ENCODE results near the gene RAB23.
"Not testable (repeated sequence)": the region's sequence is repeated elsewhere in the genome, so short reads cannot be mapped to it uniquely, and the experiment has no call there.

Gene RAB23

DNA sequence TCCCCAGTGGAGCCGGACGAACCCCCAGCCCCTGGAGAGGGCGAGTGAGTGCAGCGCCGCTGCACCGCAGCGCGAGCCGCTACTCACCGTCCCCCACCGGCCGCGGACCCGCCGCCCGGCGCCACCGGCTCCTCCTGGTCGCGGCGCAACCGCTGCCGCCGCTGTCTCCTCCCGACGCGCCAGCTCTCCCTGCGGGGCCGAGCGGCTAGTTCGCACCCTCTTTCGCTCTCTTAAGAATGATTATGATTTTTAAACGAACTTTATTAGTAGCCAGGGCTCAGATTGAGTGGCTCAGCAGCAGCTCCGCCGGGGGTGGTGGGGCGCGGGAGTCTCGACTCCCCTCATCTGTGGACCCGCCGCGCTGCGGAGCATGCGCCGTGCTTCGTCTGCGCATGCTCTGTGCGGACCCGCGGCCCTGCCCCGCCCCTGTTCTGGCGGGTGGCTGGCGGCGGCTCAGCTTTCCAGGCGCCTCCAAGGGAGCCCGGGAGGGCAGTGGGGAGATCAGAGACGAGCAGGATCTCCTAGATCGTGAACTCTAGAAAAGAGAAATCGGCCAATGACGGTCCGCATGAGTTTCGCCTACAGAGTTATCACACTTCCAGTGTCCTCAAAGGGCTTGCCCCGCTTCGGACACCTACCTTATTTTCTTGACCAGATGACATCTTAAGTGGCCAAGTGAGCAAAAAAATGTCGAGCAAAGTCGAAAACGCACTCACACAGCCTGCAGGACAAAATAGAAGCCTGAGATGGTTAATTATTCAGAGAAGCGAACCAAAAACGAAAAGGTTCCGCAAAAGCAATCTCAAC, at the start of gene RAB23:
Gene RAB23 (minus strand): TSS at position 372 of the 807 bp plus-strand sequence. CDS start 11,927 bp downstream, outside the sequence.
- DNase-seq: peak; percentile 88

DNA sequence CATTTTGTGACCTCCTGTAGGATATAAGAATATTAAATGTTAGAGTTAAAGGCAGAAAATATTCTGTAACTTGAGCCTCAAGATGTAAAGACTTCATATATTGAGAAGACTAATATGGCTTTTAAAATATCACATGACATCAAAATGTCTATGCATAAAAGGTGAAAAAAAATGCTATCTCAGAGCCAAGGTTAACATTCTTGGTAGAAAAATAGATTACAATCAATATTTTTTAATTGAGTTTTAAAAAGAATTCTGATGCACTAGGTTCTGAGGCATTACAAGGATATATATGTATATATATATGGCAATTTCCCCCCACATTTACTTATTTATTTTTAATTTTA, 46.2 kb upstream of the RAB23 start:
- no peak for DNase-seq

DNA sequence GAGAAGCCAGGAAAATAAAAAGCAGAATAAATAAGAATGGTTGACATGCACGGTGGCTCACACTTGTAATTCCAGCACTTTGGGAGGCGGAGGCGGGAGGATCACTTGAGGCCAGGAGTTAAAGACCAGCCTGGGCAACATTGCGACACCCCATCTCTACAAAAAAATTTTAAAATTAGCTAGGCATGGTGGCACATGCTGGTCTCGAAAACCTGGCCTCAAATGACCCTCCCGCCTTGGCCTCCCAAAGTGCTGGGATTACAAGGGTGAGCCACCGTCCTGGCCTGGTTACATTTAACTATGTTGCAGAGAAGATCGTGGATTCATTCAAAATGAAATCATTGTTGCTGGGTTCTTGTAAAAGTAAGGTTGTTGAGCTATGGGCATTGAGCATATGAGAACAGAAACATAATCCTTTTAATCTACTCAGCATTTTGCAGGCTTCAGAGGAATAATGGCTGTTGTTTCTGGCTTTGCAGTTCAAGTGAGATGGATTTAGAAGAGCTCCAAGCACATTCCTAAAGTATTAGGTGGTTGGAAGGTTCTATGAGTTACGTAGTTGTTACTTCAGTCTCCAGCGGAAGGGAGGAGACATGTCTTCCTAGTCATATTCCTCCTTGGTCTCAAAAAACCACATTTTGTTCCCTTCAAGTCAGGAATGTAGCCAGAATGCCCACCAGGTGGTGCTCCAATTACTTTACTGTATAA, 45.6 kb upstream of the RAB23 start:
- DNase-seq: peak; percentile 99

DNA sequence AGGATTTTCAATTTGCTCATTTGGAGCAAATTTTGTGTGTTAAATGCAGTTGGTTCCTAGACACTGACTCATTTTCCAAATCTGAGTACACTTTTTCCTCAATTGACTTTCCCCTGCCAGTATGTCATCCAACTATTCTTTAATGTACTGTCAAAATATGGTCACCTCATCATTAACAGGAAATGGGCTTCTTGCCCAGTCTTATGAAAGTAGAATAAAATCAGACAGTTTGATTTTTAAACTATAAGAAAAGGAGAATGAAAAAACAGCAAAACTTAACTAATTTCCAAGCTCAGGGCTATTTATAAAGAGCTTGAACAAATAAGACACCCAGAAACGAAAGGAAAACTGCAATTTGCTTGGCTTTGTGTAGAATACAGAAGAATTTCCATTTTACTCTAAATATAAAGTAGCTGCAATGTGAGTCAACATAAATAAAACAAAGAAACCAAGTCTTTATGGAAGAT, 43.7 kb upstream of the RAB23 start:
- peak; percentile 88 for DNase-seq

DNA sequence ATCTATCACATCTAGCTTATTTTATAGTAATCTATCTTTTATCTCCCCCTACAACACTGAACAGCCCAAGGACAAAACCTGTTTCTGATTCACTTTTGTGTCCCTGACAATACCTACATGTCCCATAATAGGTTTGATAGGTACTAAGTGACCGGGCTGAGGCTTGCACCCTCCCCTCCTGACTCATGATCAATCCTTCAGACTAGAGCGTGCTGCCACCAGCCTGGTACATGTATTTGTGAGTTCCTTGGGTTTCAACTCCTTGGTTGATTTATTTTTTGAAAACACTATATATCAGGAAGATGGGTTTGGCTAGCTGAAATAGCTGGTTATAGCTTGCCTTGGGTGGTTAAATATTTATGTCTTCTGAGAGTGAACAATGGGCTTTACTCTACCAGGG, 41.6 kb upstream of the RAB23 start:
- no peak for DNase-seq

DNA sequence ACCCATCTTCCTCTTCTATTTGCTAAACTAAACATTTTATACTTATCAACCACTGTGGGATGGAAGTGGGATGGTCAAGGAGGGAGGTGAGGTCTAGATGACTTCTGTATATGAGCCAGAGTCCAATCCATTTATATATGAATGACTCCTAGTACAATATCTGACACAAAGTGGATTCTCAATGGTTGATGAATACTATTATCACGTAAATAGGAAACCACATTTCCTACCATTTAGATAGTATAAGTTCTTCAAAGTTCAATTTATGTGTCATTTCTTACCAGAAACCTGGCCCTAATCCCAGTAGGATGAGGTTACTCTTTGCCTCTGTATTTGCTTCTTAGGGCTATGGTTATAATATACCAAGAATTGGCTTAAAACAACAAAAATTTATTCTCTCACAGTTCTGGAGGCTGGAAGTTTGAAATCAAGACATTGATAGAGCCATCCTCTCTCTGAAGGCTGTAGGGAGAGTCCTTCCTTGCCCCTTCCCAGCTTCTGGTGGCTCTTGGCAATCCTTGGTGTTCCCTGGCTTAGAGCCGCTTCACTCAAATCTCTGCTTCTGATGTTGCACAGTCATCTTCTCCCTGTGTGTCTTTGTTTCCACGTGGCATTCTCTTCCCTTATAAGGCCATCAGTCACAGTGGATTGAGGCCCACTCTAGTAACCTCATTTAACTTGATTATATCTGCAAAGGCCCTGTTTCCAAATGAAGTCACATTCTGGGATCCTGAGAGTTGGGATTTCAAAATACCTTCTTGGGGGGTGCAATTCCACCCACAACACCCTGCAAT, 41.0 kb upstream of the RAB23 start:
- DNase-seq: peak; percentile 98

DNA sequence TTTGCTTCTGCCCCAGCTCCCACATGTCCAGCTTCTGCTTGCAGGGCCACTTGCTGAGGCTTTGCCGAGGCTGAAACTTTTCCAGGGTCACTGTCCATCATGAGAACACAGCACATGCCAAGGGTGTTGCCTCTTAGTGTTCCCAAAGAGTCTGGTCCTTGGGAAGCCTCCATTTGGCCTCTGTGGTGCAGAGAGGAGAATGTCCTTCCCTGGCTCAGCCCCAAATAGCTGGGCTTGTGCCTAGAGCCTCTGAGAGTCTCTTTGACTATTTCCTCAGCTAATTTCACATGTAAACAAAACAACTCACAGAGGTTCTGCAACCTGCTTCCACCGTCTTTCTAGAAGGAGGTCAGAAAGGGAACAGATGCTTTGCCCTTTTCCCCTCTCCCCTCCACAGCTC, 40.4 kb upstream of the RAB23 start:
- no peak for DNase-seq

DNA sequence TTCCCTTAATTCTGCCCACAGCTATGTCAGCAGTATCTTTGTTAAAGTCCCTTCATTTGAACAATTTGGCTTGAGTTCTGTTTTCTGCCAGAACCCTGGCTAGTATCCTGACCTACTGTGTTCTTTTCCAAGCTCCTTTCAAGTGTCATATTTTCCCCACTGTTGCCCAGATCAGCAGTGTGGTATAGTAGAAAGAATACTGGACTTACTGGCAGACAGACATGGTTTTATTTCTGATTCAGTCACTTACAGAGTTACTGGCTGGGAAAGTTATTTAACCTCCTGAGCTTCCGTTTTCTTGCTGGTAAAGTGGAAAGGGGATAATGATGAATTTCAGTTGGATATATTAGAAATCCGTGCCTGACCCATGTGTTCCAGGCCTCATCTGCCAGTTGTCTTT, 39.8 kb upstream of the RAB23 start:
- DNase-seq: no peak

DNA sequence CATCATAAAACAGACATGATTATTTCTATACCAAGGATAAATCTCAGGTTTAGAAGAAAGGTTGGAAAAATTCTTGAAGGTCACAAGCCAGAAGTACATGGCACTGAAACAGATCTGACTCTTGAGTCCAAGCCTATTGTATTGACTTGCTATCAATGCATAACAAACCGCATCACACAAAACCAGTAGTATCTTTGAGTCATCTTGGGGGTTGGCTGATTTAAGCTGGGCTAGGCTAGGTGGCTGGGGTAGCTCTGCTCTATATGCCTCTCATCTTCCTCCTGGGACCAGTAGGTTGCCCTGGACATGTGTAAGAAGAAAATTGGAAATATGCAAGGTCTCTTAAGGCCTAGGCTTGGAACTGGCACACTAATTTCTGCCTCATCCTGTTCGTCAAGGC, 37.0 kb upstream of the RAB23 start:
- DNase-seq: no peak

DNA sequence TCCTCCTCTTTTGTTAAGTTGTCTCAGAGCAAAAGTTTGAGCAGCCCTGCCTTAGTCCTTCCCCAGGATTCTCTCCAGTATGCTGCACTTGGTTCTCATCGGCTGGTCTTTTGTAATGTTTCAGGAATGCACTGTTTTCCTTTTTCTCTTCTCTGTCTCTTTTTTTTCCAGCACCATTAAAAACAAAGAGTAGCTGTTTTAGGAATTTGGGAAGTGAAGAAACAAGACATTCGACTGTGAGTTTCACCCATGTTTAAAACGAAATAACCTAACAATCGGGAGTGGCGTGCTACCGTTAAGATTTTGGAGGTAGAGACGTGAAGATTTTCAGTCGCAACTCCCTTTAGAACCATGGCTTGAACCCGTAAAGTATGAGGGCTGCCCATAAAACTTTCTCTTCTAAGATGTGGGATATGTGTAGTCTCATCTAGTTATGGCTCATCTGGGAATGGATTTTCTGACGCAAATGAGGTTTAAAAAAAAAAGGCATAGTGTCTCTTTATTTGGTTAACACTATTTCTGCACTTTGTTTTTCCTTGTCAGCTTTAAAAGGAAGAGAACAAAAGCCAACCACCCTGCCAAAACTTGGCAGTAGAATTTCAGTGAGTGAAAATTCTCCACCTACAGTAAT, 35.9 kb upstream of the RAB23 start:
- peak; percentile 85 for DNase-seq

DNA sequence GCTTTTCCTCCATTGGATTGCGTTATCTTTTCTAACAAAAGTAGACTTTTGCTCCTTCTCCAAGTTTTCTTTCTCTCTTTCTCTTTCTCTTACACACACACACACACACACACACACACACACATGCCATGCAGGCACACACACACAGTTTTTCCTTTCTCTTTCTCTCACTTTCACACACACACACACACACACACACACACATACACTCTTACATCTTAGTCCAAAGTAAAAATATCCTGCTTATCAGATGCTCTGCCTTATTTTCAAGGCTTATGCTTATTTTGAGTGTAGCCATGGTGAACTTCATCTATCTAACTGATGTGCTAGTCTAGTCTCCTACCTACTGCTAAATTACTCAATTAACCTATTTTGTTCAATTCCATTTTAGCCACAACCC, 34.4 kb upstream of the RAB23 start:
- no peak for DNase-seq

DNA sequence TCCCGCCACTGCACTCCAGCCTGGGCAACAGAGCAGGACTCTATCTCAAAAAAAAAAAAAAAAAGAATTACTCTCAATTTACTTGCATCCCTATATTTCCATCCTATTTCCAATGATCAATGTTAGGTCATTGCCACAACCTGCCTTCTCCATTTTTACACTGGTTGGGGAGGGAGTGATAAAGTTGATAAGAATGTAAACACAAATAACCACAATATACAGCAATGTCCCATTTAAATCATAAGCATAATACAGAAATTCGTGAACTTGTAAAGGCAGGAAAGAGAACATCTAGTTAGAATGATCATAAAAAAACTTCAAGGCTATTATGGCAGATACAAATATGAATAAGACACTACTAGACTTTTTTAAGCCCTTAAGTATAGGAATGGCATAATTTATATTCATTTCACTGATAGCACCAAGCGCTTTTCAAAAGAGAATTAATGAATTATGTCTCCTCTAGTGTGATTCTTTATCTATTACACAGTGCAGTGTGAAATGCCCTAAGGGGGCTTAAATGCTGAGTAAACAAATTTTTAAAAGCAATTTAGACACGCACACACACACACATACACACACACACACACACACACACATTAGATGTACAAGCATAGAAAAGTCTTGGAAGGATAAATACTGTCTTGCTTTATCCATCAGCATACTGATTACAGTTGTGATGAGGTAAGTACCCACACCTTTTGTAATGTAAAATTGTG, 33.5 kb upstream of the RAB23 start:
- DNase-seq: no peak

DNA sequence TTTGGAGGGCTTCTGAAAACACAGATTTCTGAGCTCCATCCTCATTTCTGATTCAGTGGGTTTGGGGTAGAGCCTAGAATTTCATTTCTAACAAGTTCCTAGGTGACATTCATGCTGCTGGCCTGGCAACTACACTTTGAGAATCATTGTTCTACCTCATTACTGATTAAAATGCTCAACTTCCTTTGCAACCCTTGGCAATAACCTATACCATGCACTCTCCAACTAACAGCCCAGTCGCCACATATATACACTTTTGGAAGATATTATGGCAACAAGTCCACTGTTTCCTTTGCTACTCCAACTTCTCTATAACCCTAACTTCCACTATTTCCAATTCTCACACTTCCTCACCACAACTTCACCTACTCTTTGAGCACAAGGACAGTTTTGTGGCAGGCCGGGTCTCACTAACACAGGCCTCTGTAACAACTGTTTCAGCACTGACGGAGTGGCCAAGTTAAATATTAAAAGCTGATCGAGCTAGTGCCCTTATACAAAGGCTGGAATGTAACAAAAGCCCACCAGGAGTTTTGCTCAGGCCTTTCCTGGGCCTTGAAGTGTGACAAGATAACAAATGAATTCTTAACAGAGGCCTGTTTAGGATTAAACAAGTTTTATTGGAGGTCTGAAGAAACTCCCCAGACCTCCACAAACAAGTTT, 32.1 kb upstream of the RAB23 start:
- DNase-seq: no peak

DNA sequence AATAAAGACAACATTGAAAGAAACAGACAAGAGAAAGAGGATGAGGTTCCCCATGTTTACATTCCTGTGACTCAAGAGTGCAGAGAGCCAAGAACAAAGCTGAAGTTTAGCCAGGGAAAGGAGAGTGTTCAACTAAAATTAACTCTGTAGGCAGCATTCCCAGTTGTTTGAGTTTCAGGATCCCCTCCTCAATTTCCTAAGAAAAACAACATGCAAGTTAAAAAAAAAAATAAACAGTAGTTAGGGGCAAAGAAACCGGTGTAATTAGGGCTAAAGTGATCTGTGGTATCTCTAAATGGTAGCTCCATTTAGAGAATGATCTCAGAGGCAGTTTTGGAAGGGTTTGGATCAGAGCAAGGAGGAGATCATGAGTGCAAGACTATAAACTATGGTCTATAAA, 30.9 kb upstream of the RAB23 start:
- DNase-seq: peak; percentile 64

DNA sequence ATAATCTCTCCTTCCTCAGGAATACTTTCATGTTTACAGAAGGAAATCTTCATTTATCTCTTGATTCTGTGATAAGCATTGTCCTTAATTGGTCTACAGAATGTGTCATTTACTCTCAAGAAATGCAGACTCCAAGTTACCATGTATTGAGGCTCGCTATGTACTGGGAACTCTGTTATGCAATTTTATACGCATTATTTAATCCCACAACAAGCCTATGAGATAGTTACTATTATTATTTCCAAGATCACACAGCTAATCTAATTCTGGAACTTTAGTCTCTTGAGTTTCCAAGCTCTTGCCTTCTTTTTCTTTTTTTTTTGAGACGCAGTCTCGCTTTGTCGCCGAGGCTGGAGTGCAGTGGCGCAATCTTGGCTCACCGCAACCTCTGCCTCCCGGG, 30.0 kb upstream of the RAB23 start:
- no peak for DNase-seq

DNA sequence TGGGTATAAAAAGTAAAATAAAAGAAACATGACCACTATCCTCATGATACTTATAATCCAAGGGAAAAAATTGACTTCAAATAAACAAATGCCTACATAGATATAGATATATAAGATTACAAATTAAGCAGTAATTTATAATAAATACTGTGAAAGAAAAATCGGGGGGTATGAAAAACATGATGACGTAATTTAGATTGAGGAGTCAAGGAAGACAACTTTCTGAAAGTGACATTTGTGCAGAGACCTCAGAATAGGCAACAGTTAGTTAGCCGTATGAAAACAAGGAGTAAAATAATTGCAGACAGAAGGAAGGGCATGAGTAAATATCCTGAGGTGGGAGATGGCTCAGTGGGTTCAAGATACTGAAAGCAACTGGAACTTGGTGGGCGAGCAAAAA, 28.2 kb upstream of the RAB23 start:
- no peak for DNase-seq

DNA sequence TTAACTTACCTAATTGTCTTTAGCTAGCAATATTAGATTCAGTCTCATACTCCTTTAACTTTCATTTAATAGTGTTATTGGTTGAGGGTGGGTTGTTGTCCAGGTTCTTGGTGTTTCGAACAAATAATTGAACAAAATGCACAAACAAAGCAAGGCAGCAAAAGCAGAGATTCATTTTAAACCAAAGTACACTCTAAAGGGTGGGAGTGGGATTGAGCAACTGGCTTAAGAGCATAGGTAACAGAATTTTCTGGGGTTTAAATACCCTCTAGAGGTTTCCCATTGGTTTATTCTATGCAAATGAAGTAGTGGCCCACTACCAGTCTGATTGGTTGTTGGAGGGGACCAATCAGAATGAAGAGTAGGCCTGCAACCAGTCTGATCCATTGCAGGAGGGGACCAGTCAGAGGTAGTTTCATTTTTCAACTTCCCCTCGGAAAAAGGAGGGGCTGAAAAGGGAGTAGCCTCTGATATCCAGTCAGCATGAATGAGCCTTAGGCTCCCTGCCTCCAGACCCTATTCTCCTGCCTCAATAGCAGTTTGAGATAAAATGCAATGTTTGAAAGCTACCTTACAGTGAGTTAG, 26.3 kb upstream of the RAB23 start:
- DNase-seq: no peak

DNA sequence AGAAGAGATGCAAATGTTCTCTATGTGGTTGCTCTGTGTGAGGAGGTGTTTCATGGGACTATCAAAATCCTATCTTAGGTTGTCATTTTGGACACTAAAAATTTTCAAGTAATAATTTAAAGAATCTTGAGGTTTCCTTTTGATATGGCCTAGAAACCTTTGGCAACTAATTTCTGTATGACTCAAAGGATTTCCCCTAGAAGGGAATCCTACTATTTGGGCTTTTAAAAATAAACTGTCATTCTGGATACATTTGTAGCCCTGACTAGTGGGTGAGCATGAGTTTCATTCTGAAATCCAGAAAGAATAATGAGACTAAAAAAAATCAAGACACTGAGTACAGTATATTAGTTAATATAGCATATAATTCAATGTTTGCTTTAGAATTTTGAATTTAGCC, 25.5 kb upstream of the RAB23 start:
- DNase-seq: peak; percentile 67

DNA sequence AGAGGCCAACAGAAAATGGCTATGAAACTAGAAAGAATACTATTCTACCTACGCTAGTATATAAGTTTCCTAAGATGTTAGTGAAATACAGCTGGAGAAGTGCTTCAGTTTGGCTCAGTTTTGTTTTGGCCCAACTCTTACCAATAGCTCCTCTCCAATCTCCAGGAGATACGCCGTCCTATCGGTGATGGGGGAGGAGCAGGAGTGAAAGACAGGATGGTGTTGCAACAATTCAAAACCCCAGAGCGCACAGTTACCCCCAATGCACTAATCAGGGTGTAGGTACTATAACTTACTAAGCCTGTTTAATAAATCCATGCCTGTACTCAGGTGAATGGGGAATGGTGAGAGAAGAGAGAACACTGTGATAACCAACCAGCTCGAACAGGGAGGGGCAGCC, 24.2 kb upstream of the RAB23 start:
- DNase-seq: no peak

DNA sequence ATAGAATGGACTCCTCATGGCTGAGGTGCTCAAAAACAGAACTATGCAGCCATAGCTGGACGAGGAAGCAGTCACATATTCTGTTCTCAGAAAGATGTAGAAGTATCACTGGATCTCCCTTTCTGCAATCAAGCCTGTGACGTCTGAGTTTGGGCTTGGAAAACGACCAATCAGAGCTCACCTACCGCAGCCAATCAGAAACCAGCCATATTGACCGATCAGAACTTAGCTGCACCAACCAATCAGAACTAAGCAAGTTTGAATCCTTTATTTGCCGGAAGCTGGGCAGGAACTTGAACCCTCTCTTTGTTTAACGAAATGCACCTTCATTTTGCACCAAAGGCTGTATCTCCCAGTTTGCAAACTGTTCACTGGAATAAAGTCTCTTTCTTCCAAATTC, 21.8 kb upstream of the RAB23 start:
- no peak for DNase-seq

DNA sequence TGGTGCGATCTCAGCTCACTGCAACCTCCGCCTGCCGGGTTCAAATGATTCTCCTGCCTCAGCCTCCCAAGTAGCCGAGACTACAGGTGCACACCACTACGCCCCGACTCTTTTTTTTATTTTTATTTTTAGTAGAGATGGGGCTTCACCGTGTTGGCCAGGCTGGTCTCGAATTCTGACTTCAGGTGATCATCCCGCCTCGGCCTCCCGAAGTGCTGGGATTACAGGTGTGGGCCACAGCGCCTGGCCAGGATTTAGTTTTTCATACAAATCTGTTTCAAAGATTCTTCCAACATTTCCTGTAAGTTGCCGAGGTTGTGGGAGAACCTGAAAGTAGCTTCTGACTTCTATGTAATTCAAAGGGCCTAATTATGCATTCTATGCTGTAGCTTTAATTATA, 21.4 kb upstream of the RAB23 start:
- DNase-seq: not testable (repeated sequence)

DNA sequence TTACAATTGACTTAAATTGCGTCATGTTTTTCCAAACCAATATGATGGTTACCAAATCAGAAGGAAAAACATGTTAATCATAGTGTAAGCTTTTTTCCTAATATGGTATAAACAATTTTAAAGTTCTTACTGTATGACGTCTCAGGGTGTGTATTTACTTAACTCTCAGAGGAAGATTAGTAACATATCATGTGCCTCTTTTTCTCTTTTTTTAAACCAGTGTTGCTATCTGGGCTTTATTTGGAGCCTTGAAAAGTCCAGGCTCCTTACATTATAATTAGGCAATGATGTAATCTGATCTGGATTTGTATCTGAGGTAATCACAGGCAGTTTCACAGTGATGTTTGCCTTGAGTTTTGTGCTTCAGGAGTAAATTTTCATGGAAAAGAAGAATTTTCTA, 20.4 kb upstream of the RAB23 start:
- DNase-seq: peak; percentile 95

All from fibroblast of skin of right biceps (primary cell).